NCI-H82 (cell line): ENCODE results near the gene SLC34A1.
"Not testable (repeated sequence)": the region's sequence is repeated elsewhere in the genome, so short reads cannot be mapped to it uniquely, and the experiment has no call there.

ENCODE experiments used
- DNase-seq: peaks from one replicate; lab custom pipeline; 2025; lab: John Stamatoyannopoulos, UW

SLC34A1 gene

GRCh38 chr5:177410575-177410974, 26.3 kb downstream of the SLC34A1 start:
- no peak for DNase-seq

DNA sequence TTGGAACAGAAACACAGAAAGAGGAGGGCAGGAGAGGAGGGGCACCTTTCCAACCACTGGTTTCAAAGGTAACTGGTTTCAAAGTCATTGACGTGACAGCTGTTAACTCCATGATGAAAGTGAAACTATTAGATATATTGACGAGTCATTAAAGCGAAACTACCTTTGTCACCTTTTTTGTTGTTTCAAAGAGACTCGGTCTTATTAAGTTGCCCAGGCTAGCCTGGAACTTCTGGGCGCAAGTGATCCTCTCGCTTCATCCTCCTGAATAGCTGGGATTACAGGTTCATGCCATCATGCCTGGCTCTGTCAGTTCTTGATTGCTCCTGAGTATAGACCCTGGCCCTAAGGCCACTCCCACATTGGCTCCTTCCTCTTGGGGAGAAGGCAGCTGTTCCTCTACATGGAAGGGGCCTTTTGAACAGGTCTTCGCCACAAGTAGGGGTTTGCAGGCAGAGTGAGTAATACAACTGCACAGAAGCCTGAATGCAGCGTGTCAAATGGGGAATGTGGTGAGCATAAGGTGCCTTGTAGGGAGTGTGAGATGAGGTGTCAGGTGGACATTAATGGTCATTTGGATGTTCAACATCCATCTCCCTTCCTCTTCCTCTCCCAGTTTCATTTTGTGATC, 28.5 kb downstream of the SLC34A1 start:
- DNase-seq, result no peak

- no peak for DNase-seq
These were observed 30.2 kb downstream of the SLC34A1 start for GRCh38 chr5:177414481-177414880.

- DNase-seq, result not testable (repeated sequence)
These were observed 32.8 kb downstream of the SLC34A1 start for GRCh38 chr5:177417081-177417480.

- DNase-seq, result no peak
These were observed 34.8 kb downstream of the SLC34A1 start for GRCh38 chr5:177419046-177419445.

- not testable (repeated sequence) for DNase-seq
These were observed 36.2 kb downstream of the SLC34A1 start for GRCh38 chr5:177420472-177420871.

- no peak for DNase-seq
These were observed 37.0 kb downstream of the SLC34A1 start for GRCh38 chr5:177421062-177421798.

DNA sequence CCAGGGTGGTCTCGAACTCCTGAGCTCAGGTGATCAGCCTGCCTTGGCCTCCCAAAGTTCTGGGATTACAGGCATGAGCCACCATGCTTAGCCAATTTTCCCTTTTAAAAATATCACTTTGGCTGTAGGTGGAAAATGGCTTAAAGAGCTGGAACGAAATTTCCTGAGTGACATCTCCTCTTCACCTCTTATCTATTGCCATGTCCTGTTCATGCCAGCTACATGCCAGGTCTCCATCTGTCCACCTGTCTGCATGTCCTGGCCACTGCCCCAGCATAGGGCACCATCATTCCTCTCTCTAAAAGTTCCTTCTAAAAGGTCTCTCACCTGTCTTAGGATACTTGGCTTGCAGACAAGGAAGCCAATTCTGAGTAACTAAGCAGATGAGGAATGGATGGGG, 39.4 kb downstream of the SLC34A1 start:
- no peak for DNase-seq

DNA sequence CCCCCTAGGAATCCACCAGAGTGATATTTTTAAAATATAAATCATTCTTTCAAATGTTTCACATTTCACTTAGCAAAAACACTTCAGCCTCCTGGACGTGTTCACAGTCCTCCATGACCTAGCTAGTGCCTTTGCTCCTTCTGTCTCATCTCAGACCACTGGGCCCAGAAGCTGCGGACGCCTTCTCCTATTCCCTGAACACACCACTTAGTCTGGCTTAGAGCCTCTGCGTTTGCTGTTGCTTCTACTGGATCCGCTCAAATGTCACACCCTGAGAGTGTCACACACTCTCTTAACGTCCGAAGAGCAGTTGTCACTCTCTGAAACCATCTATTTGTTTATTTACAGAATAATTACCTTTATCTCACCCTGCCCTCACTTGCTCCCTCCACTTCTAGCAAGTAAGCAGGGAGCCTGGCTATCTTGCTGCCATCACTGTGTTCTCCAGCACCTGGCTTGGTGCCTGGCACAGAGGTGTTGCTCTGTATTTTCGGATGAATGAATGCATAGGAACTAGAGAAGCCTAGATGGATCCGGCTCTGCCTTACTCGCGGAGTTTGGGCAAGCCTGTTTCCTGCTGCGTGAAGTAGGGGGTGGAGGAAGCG, 41.1 kb downstream of the SLC34A1 start:
- no peak for DNase-seq

DNA sequence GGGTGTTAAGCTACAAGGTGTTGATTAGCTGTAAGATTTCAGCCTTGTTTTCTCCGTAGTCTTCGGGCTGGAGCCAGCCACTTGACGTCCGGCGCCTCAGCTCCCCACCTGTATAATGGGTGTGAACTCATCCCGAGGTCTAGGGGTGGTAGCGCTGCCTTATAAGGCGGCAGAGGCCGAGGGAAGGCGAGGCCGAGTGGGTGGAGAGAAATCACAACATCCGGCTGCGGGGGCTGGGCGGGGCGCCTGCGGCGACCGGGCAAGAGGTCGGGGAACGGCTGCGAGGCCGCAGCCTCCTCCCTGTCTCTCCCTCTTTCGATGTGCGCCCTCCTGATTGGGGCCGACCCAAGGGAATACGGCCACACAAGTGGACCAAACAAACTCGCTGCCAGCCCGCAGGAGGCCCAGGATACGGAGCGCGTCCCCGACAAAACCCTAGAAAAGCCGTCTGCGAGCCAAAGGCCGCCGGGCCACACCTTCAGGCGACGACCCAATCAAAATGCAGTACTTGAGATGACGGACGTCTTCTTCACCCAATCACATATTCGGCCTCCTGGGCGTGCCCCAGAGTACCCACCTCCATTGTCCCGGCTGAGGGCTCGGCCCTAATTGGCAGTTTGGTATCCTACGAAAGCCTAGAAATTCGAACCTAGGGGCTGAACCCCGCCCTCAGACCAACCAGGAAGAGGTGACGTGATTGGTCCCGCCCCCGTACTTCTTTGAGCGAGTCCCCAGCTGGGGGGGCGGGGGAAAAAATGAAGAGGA, 41.7 kb downstream of the SLC34A1 start:
- DNase-seq, result peak; percentile 100

DNA sequence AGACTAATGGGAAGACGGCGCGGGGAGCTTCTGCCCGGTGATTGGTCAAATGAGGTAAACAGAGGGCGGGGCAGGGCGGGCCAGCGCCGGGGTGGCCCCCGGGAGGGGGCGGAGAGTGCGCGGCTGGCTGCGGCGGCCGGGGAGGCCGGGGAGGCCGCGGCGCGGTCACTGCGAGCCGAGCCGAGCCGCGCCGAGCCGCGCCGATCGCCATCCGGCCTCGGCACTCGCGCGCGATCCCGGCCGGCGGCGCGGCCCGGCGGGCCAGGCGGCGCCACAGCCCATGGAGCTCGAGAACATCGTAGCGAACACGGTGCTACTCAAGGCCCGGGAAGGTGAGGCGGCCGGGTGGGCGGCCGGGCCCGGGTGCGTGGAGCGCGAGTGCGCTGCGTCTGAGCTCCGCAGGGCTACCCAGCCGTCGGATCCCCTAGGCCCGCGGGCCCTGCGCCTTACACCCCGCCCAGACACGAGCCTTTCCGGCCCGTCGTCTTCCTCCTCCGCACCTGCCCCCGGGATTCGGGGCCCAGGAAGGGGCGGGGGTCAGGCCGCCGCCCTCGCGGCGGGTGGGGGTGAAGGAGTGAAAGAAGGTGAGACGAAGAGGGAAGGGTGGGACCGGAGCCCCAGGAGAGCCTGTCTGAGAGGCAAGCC, 42.5 kb downstream of the SLC34A1 start, which contains the start of gene GRK6:
Gene GRK6 (plus strand): TSS at position 111 of the 645 bp plus-strand sequence. CDS start 170 bp downstream, at position 281.
- DNase-seq, result peak; percentile 50

DNA sequence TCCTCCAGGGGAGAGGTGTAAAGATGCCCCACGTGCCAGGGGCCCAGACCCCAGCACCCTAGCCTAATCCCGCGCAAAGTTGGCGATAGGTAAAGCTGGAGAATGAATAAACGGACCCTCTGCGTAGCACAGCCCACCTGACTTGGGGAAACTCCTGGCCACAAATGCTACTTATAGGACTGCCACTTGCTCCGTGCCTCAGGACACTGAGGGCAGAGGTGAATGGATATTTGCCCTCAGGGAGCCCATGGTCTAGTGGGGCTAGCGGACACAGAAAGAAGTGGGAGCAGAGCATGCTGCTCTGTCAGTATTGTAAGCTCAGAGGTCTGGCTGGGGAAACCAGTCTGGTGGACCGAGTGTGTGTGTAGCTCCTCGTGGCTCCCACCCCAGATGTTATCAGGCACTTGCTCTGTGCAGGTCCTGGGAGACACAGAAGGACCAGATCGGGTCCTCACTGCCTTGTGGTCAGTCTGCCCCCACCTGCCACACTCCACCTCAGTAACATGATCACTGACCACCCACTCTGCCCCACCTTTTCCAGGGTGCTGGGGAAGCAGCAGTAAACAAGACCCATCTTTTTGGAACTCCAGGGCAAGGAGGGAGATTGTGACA, 43.1 kb downstream of the SLC34A1 start:
- peak; percentile 45 for DNase-seq

- no peak for DNase-seq
These were observed 43.8 kb downstream of the SLC34A1 start for GRCh38 chr5:177427919-177428573.

GRCh38 chr5:177428574-177429217, 44.5 kb downstream of the SLC34A1 start:
- no peak for DNase-seq

GRCh38 chr5:177429248-177430040, 45.2 kb downstream of the SLC34A1 start:
- DNase-seq, result no peak

DNA sequence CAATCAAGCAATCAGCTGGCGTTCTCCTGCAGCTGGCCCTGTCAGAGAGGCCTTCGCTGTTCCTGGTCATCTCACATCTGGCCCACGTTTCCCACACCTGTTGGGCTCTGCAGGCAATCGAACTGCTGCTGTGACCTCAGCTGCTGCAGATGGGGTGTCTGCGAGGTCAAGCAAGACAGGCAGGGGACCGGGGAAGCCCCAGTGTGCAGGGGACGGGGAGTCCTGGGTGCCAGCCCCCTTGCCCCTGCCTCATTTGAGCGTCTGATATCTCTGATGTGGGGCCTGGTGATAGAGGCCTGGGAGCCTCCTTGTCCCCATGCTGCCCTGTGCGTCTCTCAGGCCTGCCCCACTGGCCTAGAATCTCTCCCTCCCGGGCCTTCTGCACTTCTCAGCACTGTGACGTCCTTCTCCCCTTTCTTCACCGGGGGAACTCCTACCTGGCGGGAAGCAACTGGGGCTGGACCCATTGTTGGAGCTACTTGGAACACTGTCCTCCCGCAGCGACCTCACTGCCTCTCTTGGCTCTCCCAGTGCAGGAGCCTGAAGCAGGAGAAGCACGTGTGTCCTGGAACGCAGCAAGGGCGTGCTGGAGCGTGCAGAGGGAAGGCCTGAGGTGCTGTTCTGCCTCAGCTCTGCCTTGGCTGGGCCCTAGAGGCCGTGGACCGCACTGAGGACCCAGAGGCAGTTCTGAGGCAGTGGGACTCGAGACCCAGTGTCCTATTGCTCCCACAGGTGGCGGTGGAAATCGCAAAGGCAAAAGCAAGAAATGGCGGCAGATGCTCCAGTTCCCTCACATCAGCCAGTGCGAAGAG, 46.1 kb downstream of the SLC34A1 start:
- DNase-seq, result no peak

- DNase-seq, result no peak
These were observed 46.7 kb downstream of the SLC34A1 start for GRCh38 chr5:177430972-177431316.

- DNase-seq, result no peak
These were observed 47.3 kb downstream of the SLC34A1 start for GRCh38 chr5:177431317-177432142.
